ENCODE measurements around the gene TIMMDC1.

DNA sequence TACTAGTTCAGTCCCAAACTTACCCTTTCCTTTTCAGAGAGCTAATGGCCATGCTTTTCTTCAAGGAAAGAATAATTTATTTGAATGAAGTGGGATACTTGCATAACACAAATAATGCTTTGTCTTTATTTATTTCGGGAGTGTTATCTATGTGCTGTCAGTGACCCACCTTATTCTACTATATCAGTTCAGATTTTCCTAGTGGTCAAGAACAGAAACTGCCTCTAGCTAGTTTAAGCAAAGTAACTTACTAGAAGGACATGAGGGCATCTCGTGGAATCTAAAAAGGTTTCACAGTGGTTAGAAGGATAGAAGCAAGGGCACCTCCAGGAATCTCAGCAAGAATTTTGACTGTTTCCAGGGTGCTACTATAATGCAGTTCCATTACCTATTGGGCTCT lies 3.8 kb upstream of the TIMMDC1 start:
- TF ChIP-seq POLR2A (IDR thresholded peaks at IDR 0.05) (no peak), CTCF (IDR thresholded peaks at IDR 0.05 in 8 of 11, conservative IDR thresholded peaks at IDR 0.05 in 3 of 11) (no peak)

Measured in spleen (tissue), 7 donors.